GM23248 (cell line): ENCODE data around the gene GOLGA8H.
"Not testable (repeated sequence)": the region's sequence is repeated elsewhere in the genome, so short reads cannot be mapped to it uniquely, and the experiment has no call there.

Experiments
- EZH2 ChIP-seq: fragments of 200-600 bp; sonication (generic); IDR thresholded peaks from 2 replicates; pipeline ENCODE4 v1.6.1; 2018; ENCODE audit warnings: antibody characterized with exemption, mild to moderate bottlenecking; ENCODE audit not compliant: insufficient read depth, poor library complexity, severe bottlenecking
- EZH2phosphoT487 ChIP-seq: fragments of 200-600 bp; sonication (generic); IDR thresholded peaks from 2 replicates; pipeline ENCODE4 v1.6.1; 2018; ENCODE audit warnings: antibody characterized with exemption, moderate library complexity, mild to moderate bottlenecking, low read depth; ENCODE audit not compliant: insufficient read depth

GRCh38 chr15:30626632-30627031, 22.8 kb downstream of the GOLGA8H start:
- TF ChIP-seq EZH2, EZH2phosphoT487: not testable (repeated sequence)
